ENCODE measurements around the gene C17orf67. TPM values are rescaled to one million over a fixed set of nuclear protein-coding genes. Genes with fewer than 3 reads are reported as not detected.

C17orf67 gene
- total and polyA plus RNA-seq, 10 of the 15 experiments (the other 5 are each of a cell fraction or from before 2014, with no cell fraction given) = 0.24 to 3.3 (median 0.89) TPM

DNA sequence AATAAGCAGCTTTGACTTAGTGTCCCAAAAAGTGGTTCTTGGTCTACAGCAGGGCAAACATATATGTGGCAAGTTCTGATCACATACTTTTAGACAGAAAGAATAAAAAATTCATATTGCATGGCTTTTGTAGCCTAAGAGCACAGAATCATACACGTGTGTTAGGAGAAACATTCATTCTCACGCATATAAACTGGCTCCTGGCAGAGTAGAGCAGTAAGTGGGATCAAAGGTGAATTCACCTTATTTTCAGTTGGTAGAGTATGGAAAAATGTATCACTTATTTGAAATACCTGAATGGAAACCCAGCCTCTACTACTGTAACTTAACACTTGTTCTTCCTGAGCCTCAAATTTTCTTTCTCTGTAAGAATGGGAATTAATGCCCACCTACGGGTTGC is 35.0 kb upstream of the C17orf67 start:
- peaks cover 9% of the 10 kb centered on the region for H3K4me1 ChIP-seq (ENCODE audit: control insufficient read depth, insufficient read depth, low read length)
- H4K20me1 ChIP-seq (ENCODE audit: control insufficient read depth, insufficient read depth) = no peaks in the 10 kb centered on the region
- H3K4me3 ChIP-seq = no peak overlapping the region
- ATAC-seq (no peak), DNase-seq (ENCODE audit: low read depth, low spot score) (no peak), FAIRE-seq (no peak)
- H3K4me2 ChIP-seq (ENCODE audit: control insufficient read depth, insufficient read depth) = no peak overlapping the region
- H3K79me2 ChIP-seq (ENCODE audit: control insufficient read depth, insufficient read depth, low read length) = no peaks in the 10 kb centered on the region
- H3K9me3 ChIP-seq (replicated peaks; ENCODE audit: control insufficient read depth, insufficient read depth, low read length) = peaks cover 10% of the 10 kb centered on the region
- intact Hi-C loops (cut with micrococcal nuclease; ENCODE audit: unreplicated experiment) (no loop called here), in situ Hi-C loops (cut with MboI) (no loop called here)
- no peaks in the 10 kb centered on the region; a peak in 1 of 4 replicates for H3K36me3 ChIP-seq (ENCODE audit: control insufficient read depth in 2 of 2, insufficient read depth in 2 of 2, low read length in 1 of 2)
- no peak for TF ChIP-seq MYB (IDR thresholded peaks at IDR 0.05; ENCODE audit: borderline replicate concordance, low read depth, low read length)
- TF ChIP-seq SUZ12 (IDR thresholded peaks at IDR 0.05; ENCODE audit: unreplicated experiment) = no peak
- TF ChIP-seq GATAD2B (conservative IDR thresholded peaks at IDR 0.05; ENCODE audit: low read depth) = no peak
- TF ChIP-seq ZSCAN29 (IDR thresholded peaks at IDR 0.05) = no peak
- no peak for TF ChIP-seq HCFC1 (IDR thresholded peaks at IDR 0.05; ENCODE audit: low read length)
- no peak for TF ChIP-seq CREB1 (IDR thresholded peaks at IDR 0.05; ENCODE audit: low read depth)
- TF ChIP-seq MTA3 (IDR thresholded peaks at IDR 0.05; ENCODE audit: borderline replicate concordance, low read length) = no peak
- TF ChIP-seq, protein P1, sequence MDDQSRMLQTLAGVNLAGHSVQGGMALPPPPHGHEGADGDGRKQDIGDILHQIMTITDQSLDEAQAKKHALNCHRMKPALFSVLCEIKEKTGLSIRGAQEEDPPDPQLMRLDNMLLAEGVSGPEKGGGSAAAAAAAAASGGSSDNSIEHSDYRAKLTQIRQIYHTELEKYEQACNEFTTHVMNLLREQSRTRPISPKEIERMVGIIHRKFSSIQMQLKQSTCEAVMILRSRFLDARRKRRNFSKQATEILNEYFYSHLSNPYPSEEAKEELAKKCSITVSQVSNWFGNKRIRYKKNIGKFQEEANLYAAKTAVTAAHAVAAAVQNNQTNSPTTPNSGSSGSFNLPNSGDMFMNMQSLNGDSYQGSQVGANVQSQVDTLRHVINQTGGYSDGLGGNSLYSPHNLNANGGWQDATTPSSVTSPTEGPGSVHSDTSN (IDR thresholded peaks at IDR 0.05; ENCODE audit: insufficient replicate concordance, low read depth, low read length) = no peak
- TF ChIP-seq, protein P2, sequence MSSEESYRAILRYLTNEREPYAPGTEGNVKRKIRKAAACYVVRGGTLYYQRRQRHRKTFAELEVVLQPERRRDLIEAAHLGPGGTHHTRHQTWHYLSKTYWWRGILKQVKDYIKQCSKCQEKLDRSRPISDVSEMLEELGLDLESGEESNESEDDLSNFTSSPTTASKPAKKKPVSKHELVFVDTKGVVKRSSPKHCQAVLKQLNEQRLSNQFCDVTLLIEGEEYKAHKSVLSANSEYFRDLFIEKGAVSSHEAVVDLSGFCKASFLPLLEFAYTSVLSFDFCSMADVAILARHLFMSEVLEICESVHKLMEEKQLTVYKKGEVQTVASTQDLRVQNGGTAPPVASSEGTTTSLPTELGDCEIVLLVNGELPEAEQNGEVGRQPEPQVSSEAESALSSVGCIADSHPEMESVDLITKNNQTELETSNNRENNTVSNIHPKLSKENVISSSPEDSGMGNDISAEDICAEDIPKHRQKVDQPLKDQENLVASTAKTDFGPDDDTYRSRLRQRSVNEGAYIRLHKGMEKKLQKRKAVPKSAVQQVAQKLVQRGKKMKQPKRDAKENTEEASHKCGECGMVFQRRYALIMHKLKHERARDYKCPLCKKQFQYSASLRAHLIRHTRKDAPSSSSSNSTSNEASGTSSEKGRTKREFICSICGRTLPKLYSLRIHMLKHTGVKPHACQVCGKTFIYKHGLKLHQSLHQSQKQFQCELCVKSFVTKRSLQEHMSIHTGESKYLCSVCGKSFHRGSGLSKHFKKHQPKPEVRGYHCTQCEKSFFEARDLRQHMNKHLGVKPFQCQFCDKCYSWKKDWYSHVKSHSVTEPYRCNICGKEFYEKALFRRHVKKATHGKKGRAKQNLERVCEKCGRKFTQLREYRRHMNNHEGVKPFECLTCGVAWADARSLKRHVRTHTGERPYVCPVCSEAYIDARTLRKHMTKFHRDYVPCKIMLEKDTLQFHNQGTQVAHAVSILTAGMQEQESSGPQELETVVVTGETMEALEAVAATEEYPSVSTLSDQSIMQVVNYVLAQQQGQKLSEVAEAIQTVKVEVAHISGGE (CRISPR knock-in tag; IDR thresholded peaks at IDR 0.05) = no peak
- TF ChIP-seq RFX5 (IDR thresholded peaks at IDR 0.05; ENCODE audit: low read depth, low read length) = no peak
- no peak for TF ChIP-seq ASH2L (IDR thresholded peaks at IDR 0.05; ENCODE audit: borderline replicate concordance, low read depth)
- no peak for TF ChIP-seq BMI1 (IDR thresholded peaks at IDR 0.05; ENCODE audit: borderline replicate concordance)
- no peak for TF ChIP-seq POLR2AphosphoS2 (IDR thresholded peaks at IDR 0.05; ENCODE audit: low read depth, low read length)
- TF ChIP-seq ZNF217 (IDR thresholded peaks at IDR 0.05) = no peak
- no peak for TF ChIP-seq SREBF2 (IDR thresholded peaks at IDR 0.05; ENCODE audit: low read length)
- no peak for TF ChIP-seq BCLAF1 (IDR thresholded peaks at IDR 0.05)
- H3K9ac ChIP-seq (ENCODE audit: control insufficient read depth, insufficient read depth, low read length) = no peak overlapping the region
- CTCF ChIA-PET = interaction anchor here (1.0 to 2.2 kb wide), 2 partner anchors 14 to 49 kb away, joined by 3 to 7 read pairs; no protein-coding TSS in a partner anchor
- WGBS (ENCODE audit: insufficient coverage, insufficient replicate concordance, low lambda C conversion rate, missing lambda C conversion rate) = 97% methylated on average over 3 of the region's 3 CpGs
- H3K27ac ChIP-seq (ENCODE audit: control insufficient read depth, insufficient read depth) = no peak overlapping the region; the same call in 1 of the 2 replicates
- SMC1A ChIA-PET (ENCODE audit: uncharacterized antibody, unreplicated experiment) = interaction anchor here (1.2 kb wide), 1 partner anchor 47 kb away, joined by 5 read pairs; no protein-coding TSS in a partner anchor
- RAD21 ChIA-PET (ENCODE audit: unreplicated experiment) = interaction anchor here (0.7 to 3.2 kb wide), 4 partner anchors 31 to 49 kb away, joined by 3 to 10 read pairs (median 3); partner anchors contain the start of genes C17orf67 and DGKE
- no TSS peak for BruUV-seq (replicated peaks)
- H2AFZ ChIP-seq (ENCODE audit: control insufficient read depth, low read depth, low read length) = no peak overlapping the region
- H3K27me3 ChIP-seq (replicated peaks in 1 of 2; ENCODE audit: control insufficient read depth in 2 of 2, insufficient read depth in 2 of 2, low read length in 1 of 2) = no peaks in the 10 kb centered on the region
- POLR2A ChIA-PET = interaction anchor here (1.3 kb wide), 1 partner anchor 45 kb away, joined by 4 read pairs; the partner anchor contains the start of gene TRIM25
